HAP-1 (cell line): Measurements from ENCODE around the gene E2F2.

Experiments
- DNase-seq, 2 experiments: peaks; one replicate each; pipeline ENCODE4 v3.0.0-alpha.2; 2016 to 2020; ENCODE audit warnings: low spot score in 2 of 2
- H3K27me3 ChIP-seq: fragments of 250-450 bp; sonication (Bioruptor Pico); 2 replicates; pipeline ENCODE4 v1.5.1; 2020; ENCODE audit warnings: low read depth, mild to moderate bottlenecking, moderate library complexity
- H3K36me3 ChIP-seq: fragments of 250-450 bp; sonication (Bioruptor Pico); replicated peaks from 2 replicates; pipeline ENCODE4 v1.5.1; 2020; ENCODE audit warnings: mild to moderate bottlenecking
- H3K4me1 ChIP-seq: fragments of 250-450 bp; sonication (Bioruptor Pico); 2 replicates; pipeline ENCODE4 v1.5.1; 2020; ENCODE audit warnings: mild to moderate bottlenecking
- H3K4me3 ChIP-seq: fragments of 250-450 bp; sonication (Bioruptor Pico); 2 replicates; pipeline ENCODE4 v1.5.1; 2020; ENCODE audit warnings: mild to moderate bottlenecking, moderate library complexity
- H3K9me3 ChIP-seq: fragments of 250-450 bp; sonication (Bioruptor Pico); 2 replicates; pipeline ENCODE4 v1.5.1; 2020; ENCODE audit warnings: mild to moderate bottlenecking, moderate library complexity
- in situ Hi-C: fragments of 300-500 bp; cut with MboI; formaldehyde crosslinking; loops from 3 replicates; pipeline ENCODE4 v1.14.3; 2020; ENCODE audit warnings: low sequenced_read_pairs, inconsistent platforms, mixed read lengths

Gene E2F2

GRCh38 chr1:23472351-23473036 is 58.5 kb downstream of the E2F2 start:
- in situ Hi-C loops, result no loop called here
- H3K4me1 ChIP-seq, result no peaks in the 10 kb centered on the region
- no peaks in the 10 kb centered on the region for H3K27me3 ChIP-seq
- H3K36me3 ChIP-seq, result no peaks in the 10 kb centered on the region
- H3K4me3 ChIP-seq, result no peak overlapping the region
- DNase-seq, result no peak
- H3K9me3 ChIP-seq, result no peaks in the 10 kb centered on the region

DNA sequence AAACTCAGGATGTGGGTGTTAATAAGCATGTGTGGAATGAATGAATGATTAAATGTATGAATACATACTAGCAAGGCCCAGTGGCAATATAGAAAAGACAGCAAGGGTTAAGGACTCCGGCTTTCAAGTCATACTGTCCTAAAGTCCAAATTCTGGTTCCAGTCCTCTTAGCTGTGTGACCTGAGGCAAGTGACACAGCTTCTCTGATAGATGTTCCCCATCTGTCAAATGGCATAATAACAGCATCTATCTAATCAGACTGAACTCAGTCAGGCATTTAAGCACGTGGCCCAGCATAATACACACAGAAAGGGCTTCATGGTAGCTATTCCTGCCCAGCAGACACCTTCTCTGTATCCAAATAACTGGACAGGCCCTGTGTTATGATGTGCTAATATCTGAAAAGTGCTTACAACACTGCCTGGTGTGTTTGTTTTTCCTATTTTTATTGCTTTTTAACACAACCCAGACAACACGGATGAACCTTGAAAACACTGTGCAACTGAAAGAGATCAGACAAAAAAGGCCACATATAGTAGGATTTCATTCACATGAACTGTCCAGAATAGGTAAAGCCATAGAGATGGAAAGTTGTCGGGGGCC is 59.5 kb downstream of the E2F2 start:
- H3K27me3 ChIP-seq, result no peaks in the 10 kb centered on the region
- H3K36me3 ChIP-seq, result no peaks in the 10 kb centered on the region
- no peak for DNase-seq
- in situ Hi-C loops, result no loop called here
- H3K9me3 ChIP-seq, result no peaks in the 10 kb centered on the region
- no peak overlapping the region for H3K4me3 ChIP-seq
- H3K4me1 ChIP-seq, result no peaks in the 10 kb centered on the region

- Histone ChIP-seq H3K36me3 (no peaks in the 10 kb centered on the region), H3K9me3 (no peaks in the 10 kb centered on the region), H3K4me1 (no peaks in the 10 kb centered on the region), H3K4me3 (no peak overlapping the region), H3K27me3 (no peaks in the 10 kb centered on the region)
- DNase-seq, result peak in 1 of 2 experiments; percentile 14
- in situ Hi-C loops, result no loop called here
Measured at GRCh38 chr1:23470282-23471070, 60.6 kb downstream of the E2F2 start.

GRCh38 chr1:23469372-23469982 is 61.6 kb downstream of the E2F2 start:
- in situ Hi-C loops, result no loop called here
- Histone ChIP-seq H3K27me3 (no peaks in the 10 kb centered on the region), H3K9me3 (no peaks in the 10 kb centered on the region), H3K4me3 (no peak overlapping the region), H3K4me1 (no peaks in the 10 kb centered on the region), H3K36me3 (no peaks in the 10 kb centered on the region)
- DNase-seq, result no peak

GRCh38 chr1:23466423-23466989 is 64.5 kb downstream of the E2F2 start:
- Histone ChIP-seq H3K36me3 (no peaks in the 10 kb centered on the region), H3K4me3 (no peak overlapping the region), H3K4me1 (no peaks in the 10 kb centered on the region), H3K27me3 (no peaks in the 10 kb centered on the region), H3K9me3 (no peaks in the 10 kb centered on the region)
- DNase-seq, result no peak
- in situ Hi-C loops, result no loop called here

DNA sequence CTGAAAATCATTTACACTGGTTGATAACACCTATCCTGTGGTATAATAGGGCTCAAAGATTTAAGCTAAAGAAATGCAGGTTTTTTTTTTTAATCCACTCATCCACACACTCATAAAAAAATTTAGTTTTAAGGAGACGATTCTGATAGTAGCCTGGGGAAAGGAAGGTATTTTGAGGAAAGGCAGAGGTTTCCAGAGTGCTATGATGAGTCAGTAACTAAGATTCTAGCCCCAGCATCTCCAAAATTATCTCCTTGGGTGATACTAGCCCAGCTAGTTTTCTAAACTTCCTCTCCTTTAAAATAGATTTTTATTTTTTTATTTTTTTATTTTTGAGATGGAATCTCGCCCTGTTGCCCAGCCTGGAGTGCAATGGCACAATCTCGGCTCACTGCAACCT is 67.7 kb downstream of the E2F2 start:
- DNase-seq, result no peak
- H3K27me3 ChIP-seq, result no peaks in the 10 kb centered on the region
- no peaks in the 10 kb centered on the region for H3K36me3 ChIP-seq
- H3K4me1 ChIP-seq, result no peaks in the 10 kb centered on the region
- in situ Hi-C loops, result no loop called here
- H3K4me3 ChIP-seq, result no peak overlapping the region
- no peaks in the 10 kb centered on the region for H3K9me3 ChIP-seq

DNA sequence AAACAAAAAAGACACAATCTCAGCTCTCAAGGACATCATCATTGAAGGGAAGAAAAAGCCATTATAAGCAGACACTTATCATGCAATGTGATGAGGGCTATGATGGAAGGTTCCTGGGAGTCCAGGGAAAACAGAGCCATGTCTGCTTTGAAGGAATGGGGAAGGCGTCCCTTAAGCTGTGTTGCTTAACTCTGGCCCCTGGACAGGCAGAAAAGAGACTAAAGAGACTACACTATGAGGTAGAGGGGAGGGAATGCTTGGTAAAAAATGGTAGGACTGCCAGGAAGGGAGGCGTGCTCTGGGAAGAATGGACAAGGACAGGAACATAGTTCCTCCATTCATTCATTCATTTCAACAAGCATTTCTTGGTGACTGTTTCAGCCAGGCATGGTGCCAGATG is 68.3 kb downstream of the E2F2 start:
- Histone ChIP-seq H3K4me3 (no peak overlapping the region), H3K27me3 (no peaks in the 10 kb centered on the region), H3K36me3 (no peaks in the 10 kb centered on the region), H3K9me3 (no peaks in the 10 kb centered on the region), H3K4me1 (no peaks in the 10 kb centered on the region)
- in situ Hi-C loops, result no loop called here
- DNase-seq, result no peak

- no peaks in the 10 kb centered on the region for H3K9me3 ChIP-seq
- in situ Hi-C loops, result no loop called here
- no peaks in the 10 kb centered on the region for H3K4me1 ChIP-seq
- no peak for DNase-seq
- no peak overlapping the region for H3K4me3 ChIP-seq
- no peaks in the 10 kb centered on the region for H3K27me3 ChIP-seq
- no peaks in the 10 kb centered on the region for H3K36me3 ChIP-seq
Measured at GRCh38 chr1:23461050-23461449, 70.0 kb downstream of the E2F2 start.

DNA sequence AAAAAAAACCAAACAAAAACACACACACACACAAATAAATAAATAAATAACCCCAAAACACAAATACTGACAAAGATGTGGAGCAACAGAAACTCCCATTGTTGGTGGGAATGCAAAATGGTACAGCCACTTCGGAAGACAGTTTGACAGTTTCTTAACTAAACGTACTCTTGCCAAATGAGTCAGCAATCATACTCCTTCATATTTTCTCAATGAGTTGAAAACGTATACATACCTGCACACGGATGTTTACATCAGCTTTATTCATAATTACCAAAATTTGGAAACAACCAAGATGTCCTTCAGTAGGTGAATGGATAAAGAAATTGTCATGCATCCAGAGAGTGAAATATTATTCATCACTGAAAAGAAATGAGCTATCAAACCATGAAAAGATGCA is 70.5 kb downstream of the E2F2 start:
- no peak for DNase-seq
- Histone ChIP-seq H3K4me1 (no peaks in the 10 kb centered on the region), H3K36me3 (no peaks in the 10 kb centered on the region), H3K4me3 (no peak overlapping the region), H3K9me3 (no peaks in the 10 kb centered on the region), H3K27me3 (no peaks in the 10 kb centered on the region)
- in situ Hi-C loops, result no loop called here

- no peaks in the 10 kb centered on the region for H3K27me3 ChIP-seq
- no peak for DNase-seq
- H3K4me1 ChIP-seq, result no peaks in the 10 kb centered on the region
- in situ Hi-C loops, result no loop called here
- H3K9me3 ChIP-seq, result no peaks in the 10 kb centered on the region
- H3K4me3 ChIP-seq, result no peak overlapping the region
- peaks cover 9% of the 10 kb centered on the region for H3K36me3 ChIP-seq
Measured at GRCh38 chr1:23459338-23459757, 71.7 kb downstream of the E2F2 start.
